ENCODE results near the gene BICRA.

DNA sequence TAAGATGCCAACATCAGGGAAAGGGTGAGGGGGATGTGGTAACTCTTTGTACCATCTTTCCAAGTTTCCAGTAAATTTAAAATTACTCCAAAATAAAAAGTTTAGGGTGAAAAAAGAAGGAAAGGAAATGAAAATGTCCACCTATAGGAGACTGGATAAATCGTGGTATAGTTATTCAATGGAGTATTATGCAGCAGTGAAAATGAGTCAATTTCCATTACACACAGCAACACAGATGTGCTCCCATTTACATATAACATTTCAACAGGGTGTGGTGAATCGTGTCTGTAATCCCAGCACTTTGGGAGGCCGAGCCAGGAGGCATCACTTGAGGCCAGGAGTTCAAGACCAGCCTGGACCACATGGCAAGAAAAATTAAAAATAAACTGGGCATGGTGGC lies 28.5 kb upstream of the BICRA start:
- TF ChIP-seq, protein P1, sequence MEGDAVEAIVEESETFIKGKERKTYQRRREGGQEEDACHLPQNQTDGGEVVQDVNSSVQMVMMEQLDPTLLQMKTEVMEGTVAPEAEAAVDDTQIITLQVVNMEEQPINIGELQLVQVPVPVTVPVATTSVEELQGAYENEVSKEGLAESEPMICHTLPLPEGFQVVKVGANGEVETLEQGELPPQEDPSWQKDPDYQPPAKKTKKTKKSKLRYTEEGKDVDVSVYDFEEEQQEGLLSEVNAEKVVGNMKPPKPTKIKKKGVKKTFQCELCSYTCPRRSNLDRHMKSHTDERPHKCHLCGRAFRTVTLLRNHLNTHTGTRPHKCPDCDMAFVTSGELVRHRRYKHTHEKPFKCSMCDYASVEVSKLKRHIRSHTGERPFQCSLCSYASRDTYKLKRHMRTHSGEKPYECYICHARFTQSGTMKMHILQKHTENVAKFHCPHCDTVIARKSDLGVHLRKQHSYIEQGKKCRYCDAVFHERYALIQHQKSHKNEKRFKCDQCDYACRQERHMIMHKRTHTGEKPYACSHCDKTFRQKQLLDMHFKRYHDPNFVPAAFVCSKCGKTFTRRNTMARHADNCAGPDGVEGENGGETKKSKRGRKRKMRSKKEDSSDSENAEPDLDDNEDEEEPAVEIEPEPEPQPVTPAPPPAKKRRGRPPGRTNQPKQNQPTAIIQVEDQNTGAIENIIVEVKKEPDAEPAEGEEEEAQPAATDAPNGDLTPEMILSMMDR (conservative IDR thresholded peaks at IDR 0.05; ENCODE audit: low read length), result no peak
- TF ChIP-seq EZH2phosphoT487 (IDR thresholded peaks at IDR 0.05; ENCODE audit: borderline replicate concordance, low read depth, low read length), result no peak
